ENCODE data around the gene RIPOR2. TPM values are rescaled to one million over a fixed set of nuclear protein-coding genes. Genes with fewer than 3 reads are reported as not detected.

RIPOR2 gene
- total RNA-seq, 4 donors from 2014 or later: 5.2 to 34.0 (median 21.2) TPM

GRCh38 chr6:24971067-24971466 lies 35.3 kb upstream of the RIPOR2 start:
- H3K36me3 ChIP-seq: no peaks in the 10 kb centered on the region
- no peaks in the 10 kb centered on the region for H3K4me1 ChIP-seq
- ATAC-seq: no peak
- no peak overlapping the region for H3K4me3 ChIP-seq
- intact Hi-C loops (cut with DNase I; ENCODE audit: low total_unique reads) (no loop called here), in situ Hi-C loops (cut with MboI; ENCODE audit: low sequenced_read_pairs in 4 of 4) (no loop called here)
- no peak for TF ChIP-seq CTCF (IDR thresholded peaks at IDR 0.05 in 4 of 5, conservative IDR thresholded peaks at IDR 0.05 in 1 of 5)
- no peak for TF ChIP-seq POLR2A (IDR thresholded peaks at IDR 0.05)
- no peak overlapping the region for H3K27ac ChIP-seq
- H3K27me3 ChIP-seq: no peaks in the 10 kb centered on the region
- DNase-seq: no peak
- H3K9me3 ChIP-seq: no peaks in the 10 kb centered on the region

- in situ Hi-C loops (cut with MboI; ENCODE audit: low sequenced_read_pairs in 4 of 4) (no loop called here), intact Hi-C loops (cut with DNase I; ENCODE audit: low total_unique reads) (no loop called here)
- Histone ChIP-seq H3K4me3 (no peak overlapping the region), H3K9me3 (no peaks in the 10 kb centered on the region), H3K4me1 (no peaks in the 10 kb centered on the region), H3K27ac (no peak overlapping the region), H3K36me3 (no peaks in the 10 kb centered on the region), H3K27me3 (no peaks in the 10 kb centered on the region)
- DNase-seq (no peak), ATAC-seq (no peak)
- TF ChIP-seq POLR2A (IDR thresholded peaks at IDR 0.05): no peak
- TF ChIP-seq CTCF (IDR thresholded peaks at IDR 0.05 in 4 of 5, conservative IDR thresholded peaks at IDR 0.05 in 1 of 5): no peak
These were observed 33.6 kb upstream of the RIPOR2 start for GRCh38 chr6:24969343-24969860.

GRCh38 chr6:24968783-24969182 lies 33.0 kb upstream of the RIPOR2 start:
- in situ Hi-C loops (cut with MboI; ENCODE audit: low sequenced_read_pairs in 4 of 4): no loop called here
- H3K27ac ChIP-seq: no peak overlapping the region
- ATAC-seq (no peak), DNase-seq (no peak)
- H3K4me3 ChIP-seq: no peak overlapping the region
- no peaks in the 10 kb centered on the region for H3K4me1 ChIP-seq
- no peaks in the 10 kb centered on the region for H3K36me3 ChIP-seq
- TF ChIP-seq CTCF (IDR thresholded peaks at IDR 0.05 in 4 of 5, conservative IDR thresholded peaks at IDR 0.05 in 1 of 5) (no peak), POLR2A (IDR thresholded peaks at IDR 0.05) (no peak)
- no peaks in the 10 kb centered on the region for H3K27me3 ChIP-seq
- H3K9me3 ChIP-seq: no peaks in the 10 kb centered on the region
- intact Hi-C loops (cut with DNase I; ENCODE audit: low total_unique reads): no loop called here

GRCh38 chr6:24967211-24967610 lies 31.5 kb upstream of the RIPOR2 start:
- no peaks in the 10 kb centered on the region for H3K36me3 ChIP-seq
- no peak overlapping the region for H3K4me3 ChIP-seq
- in situ Hi-C loops (cut with MboI; ENCODE audit: low sequenced_read_pairs in 4 of 4): no loop called here
- no peak overlapping the region for H3K27ac ChIP-seq
- TF ChIP-seq CTCF (IDR thresholded peaks at IDR 0.05 in 4 of 5, conservative IDR thresholded peaks at IDR 0.05 in 1 of 5) (no peak), POLR2A (IDR thresholded peaks at IDR 0.05) (no peak)
- intact Hi-C loops (cut with DNase I; ENCODE audit: low total_unique reads): no loop called here
- H3K4me1 ChIP-seq: no peaks in the 10 kb centered on the region
- H3K9me3 ChIP-seq: no peaks in the 10 kb centered on the region
- no peaks in the 10 kb centered on the region for H3K27me3 ChIP-seq
- DNase-seq (no peak), ATAC-seq (no peak)

GRCh38 chr6:24966381-24966780 lies 30.6 kb upstream of the RIPOR2 start:
- DNase-seq: no peak
- H3K27me3 ChIP-seq: no peaks in the 10 kb centered on the region
- no peak for ATAC-seq
- TF ChIP-seq POLR2A (IDR thresholded peaks at IDR 0.05) (no peak), CTCF (IDR thresholded peaks at IDR 0.05 in 4 of 5, conservative IDR thresholded peaks at IDR 0.05 in 1 of 5) (no peak)
- no peaks in the 10 kb centered on the region for H3K36me3 ChIP-seq
- H3K4me1 ChIP-seq: no peaks in the 10 kb centered on the region
- no peaks in the 10 kb centered on the region for H3K9me3 ChIP-seq
- intact Hi-C loops (cut with DNase I; ENCODE audit: low total_unique reads) (no loop called here), in situ Hi-C loops (cut with MboI; ENCODE audit: low sequenced_read_pairs in 4 of 4) (no loop called here)
- H3K4me3 ChIP-seq: no peak overlapping the region
- H3K27ac ChIP-seq: no peak overlapping the region
